Ovary (tissue), 3 donors: Measurements from ENCODE around the gene CARS2.

Experiments used
- CTCF ChIP-seq, 3 donors: fragments of 450-650 bp in 2 of 3; fragments of 200-600 bp in 1 of 3; IDR thresholded peaks; one replicate each; pipeline versions ENCODE4 v1.5.1 to v1.8.0; 2016 to 2022; ENCODE audit warnings: antibody characterized with exemption in 3 of 3, mild to moderate bottlenecking in 1 of 3
- EP300 ChIP-seq: sonication (generic); formaldehyde crosslinking; IDR thresholded peaks from one replicate; pipeline ENCODE4 v1.6.1; 2017; ENCODE audit warnings: antibody characterized with exemption
- POLR2A ChIP-seq: fragments of 450-650 bp; IDR thresholded peaks from one replicate; pipeline ENCODE4 v1.6.1; 2017; ENCODE audit warnings: antibody characterized with exemption, mild to moderate bottlenecking, moderate library complexity
- donor health status: DM: no; HTN: no; CAD: no.

- TF ChIP-seq CTCF (IDR thresholded peaks at IDR 0.05) = no peak
- TF ChIP-seq EP300 = no peak
- no peak for TF ChIP-seq POLR2A
These were observed 22.0 kb downstream of the CARS2 start for GRCh38 chr13:110683921-110684320.
